ENCODE measurements around the gene CDHR2.

The CDHR2 gene

GRCh38 chr5:176589039-176589769 is 40.1 kb downstream of the CDHR2 start:
- TF ChIP-seq CEBPB (IDR thresholded peaks at IDR 0.05) (no peak), YY1 (IDR thresholded peaks at IDR 0.05; ENCODE audit: low read depth) (no peak), ZBTB7A (IDR thresholded peaks at IDR 0.05; ENCODE audit: low read depth) (no peak), TAF1 (IDR thresholded peaks at IDR 0.05; ENCODE audit: low read depth) (no peak)

GRCh38 chr5:176590035-176590717 is 41.0 kb downstream of the CDHR2 start:
- TF ChIP-seq CEBPB (IDR thresholded peaks at IDR 0.05) (no peak), MAX (IDR thresholded peaks at IDR 0.05) (no peak), CREB1 (IDR thresholded peaks at IDR 0.05; ENCODE audit: low read depth) (no peak), RAD21 (IDR thresholded peaks at IDR 0.05; ENCODE audit: low read depth) (no peak), REST (IDR thresholded peaks at IDR 0.05; ENCODE audit: low read depth) (no peak), ZBTB7A (IDR thresholded peaks at IDR 0.05; ENCODE audit: low read depth) (no peak), FOXM1 (IDR thresholded peaks at IDR 0.05; ENCODE audit: borderline replicate concordance, low read depth) (no peak), NFIC (IDR thresholded peaks at IDR 0.05) (no peak), EGR1 (IDR thresholded peaks at IDR 0.05) (no peak), TEAD4 (IDR thresholded peaks at IDR 0.05) (no peak), USF1 (IDR thresholded peaks at IDR 0.05) (no peak), EP300 (IDR thresholded peaks at IDR 0.05; ENCODE audit: borderline replicate concordance) (no peak), YY1 (IDR thresholded peaks at IDR 0.05; ENCODE audit: low read depth) (no peak), TCF12 (IDR thresholded peaks at IDR 0.05; ENCODE audit: low read depth) (no peak), TAF1 (IDR thresholded peaks at IDR 0.05; ENCODE audit: low read depth) (no peak)

- no peak for TF ChIP-seq USF1 (IDR thresholded peaks at IDR 0.05)
- TF ChIP-seq TEAD4 (IDR thresholded peaks at IDR 0.05), result no peak
- TF ChIP-seq FOXM1 (IDR thresholded peaks at IDR 0.05; ENCODE audit: borderline replicate concordance, low read depth), result no peak
- no peak for TF ChIP-seq MAX (IDR thresholded peaks at IDR 0.05)
- no peak for TF ChIP-seq RAD21 (IDR thresholded peaks at IDR 0.05; ENCODE audit: low read depth)
- TF ChIP-seq TCF12 (IDR thresholded peaks at IDR 0.05; ENCODE audit: low read depth), result no peak
- TF ChIP-seq CREB1 (IDR thresholded peaks at IDR 0.05; ENCODE audit: low read depth), result no peak
- TF ChIP-seq NFIC (IDR thresholded peaks at IDR 0.05), result no peak
- TF ChIP-seq CEBPB (IDR thresholded peaks at IDR 0.05), result no peak
- TF ChIP-seq TAF1 (IDR thresholded peaks at IDR 0.05; ENCODE audit: low read depth), result no peak
- TF ChIP-seq REST (IDR thresholded peaks at IDR 0.05; ENCODE audit: low read depth), result no peak
- no peak for TF ChIP-seq YY1 (IDR thresholded peaks at IDR 0.05; ENCODE audit: low read depth)
- no peak for TF ChIP-seq ZBTB7A (IDR thresholded peaks at IDR 0.05; ENCODE audit: low read depth)
These were observed 43.4 kb downstream of the CDHR2 start for GRCh38 chr5:176592573-176592972.

GRCh38 chr5:176593273-176593869 is 44.2 kb downstream of the CDHR2 start:
- TF ChIP-seq EGR1 (IDR thresholded peaks at IDR 0.05) (no peak), EP300 (IDR thresholded peaks at IDR 0.05; ENCODE audit: borderline replicate concordance) (no peak), NFIC (IDR thresholded peaks at IDR 0.05) (no peak), USF1 (IDR thresholded peaks at IDR 0.05) (no peak), TAF1 (IDR thresholded peaks at IDR 0.05; ENCODE audit: low read depth) (no peak), CEBPB (IDR thresholded peaks at IDR 0.05) (no peak), CREB1 (IDR thresholded peaks at IDR 0.05; ENCODE audit: low read depth) (no peak)

GRCh38 chr5:176594554-176594953 is 45.4 kb downstream of the CDHR2 start:
- TF ChIP-seq FOXM1 (IDR thresholded peaks at IDR 0.05; ENCODE audit: borderline replicate concordance, low read depth) (no peak), TEAD4 (IDR thresholded peaks at IDR 0.05) (no peak), ZBTB7A (IDR thresholded peaks at IDR 0.05; ENCODE audit: low read depth) (no peak), EP300 (IDR thresholded peaks at IDR 0.05; ENCODE audit: borderline replicate concordance) (no peak), MAX (IDR thresholded peaks at IDR 0.05) (no peak), RAD21 (IDR thresholded peaks at IDR 0.05; ENCODE audit: low read depth) (no peak), CEBPB (IDR thresholded peaks at IDR 0.05) (no peak), YY1 (IDR thresholded peaks at IDR 0.05; ENCODE audit: low read depth) (no peak), NFIC (IDR thresholded peaks at IDR 0.05) (no peak), EGR1 (IDR thresholded peaks at IDR 0.05) (no peak), TAF1 (IDR thresholded peaks at IDR 0.05; ENCODE audit: low read depth) (no peak), TCF12 (IDR thresholded peaks at IDR 0.05; ENCODE audit: low read depth) (no peak), USF1 (IDR thresholded peaks at IDR 0.05) (no peak)
